GM13976 (cell line): ENCODE results near the gene ZNF524.

Source experiments
- DNase-seq: peaks from one replicate; pipeline ENCODE4 v3.0.0; 2012; ENCODE audit warnings: low spot score
- in situ Hi-C: fragments of 300-500 bp; cut with MboI; formaldehyde crosslinking; loops from one replicate; pipeline ENCODE4 v1.12.0; 2022; ENCODE audit warnings: low sequenced_read_pairs, mixed read lengths, inconsistent platforms; ENCODE audit not compliant: unreplicated experiment
- TF ChIP-seq, protein P1 (sequence below): IDR thresholded peaks from 2 replicates; pipeline ENCODE4 v1.5.1; 2012; ENCODE audit warnings: borderline replicate concordance, mild to moderate bottlenecking; ENCODE audit not compliant: insufficient read depth; ENCODE audit errors: extremely low read depth, missing control alignments, control extremely low read depth

Gene ZNF524

DNA sequence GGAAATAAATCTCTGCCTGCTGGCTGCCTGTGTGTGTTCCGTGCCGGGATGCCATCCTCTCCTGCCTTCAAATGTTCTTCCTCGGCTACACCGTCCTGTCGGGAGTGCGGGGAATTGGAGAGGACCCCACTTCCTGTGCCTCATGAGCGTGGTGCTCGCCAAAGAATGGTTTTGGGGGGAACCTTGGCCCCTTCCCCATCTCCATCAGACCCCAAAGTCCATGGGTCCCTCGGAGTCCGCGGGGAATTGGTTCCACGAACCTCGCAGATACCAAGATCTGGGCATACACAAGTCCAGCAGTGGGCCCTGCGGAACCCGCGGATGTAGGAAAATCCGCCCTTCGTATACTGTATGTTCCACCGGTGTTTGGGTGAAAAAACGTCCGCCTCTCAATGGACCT is 3.0 kb downstream of the ZNF524 start:
- TF ChIP-seq, protein P1, sequence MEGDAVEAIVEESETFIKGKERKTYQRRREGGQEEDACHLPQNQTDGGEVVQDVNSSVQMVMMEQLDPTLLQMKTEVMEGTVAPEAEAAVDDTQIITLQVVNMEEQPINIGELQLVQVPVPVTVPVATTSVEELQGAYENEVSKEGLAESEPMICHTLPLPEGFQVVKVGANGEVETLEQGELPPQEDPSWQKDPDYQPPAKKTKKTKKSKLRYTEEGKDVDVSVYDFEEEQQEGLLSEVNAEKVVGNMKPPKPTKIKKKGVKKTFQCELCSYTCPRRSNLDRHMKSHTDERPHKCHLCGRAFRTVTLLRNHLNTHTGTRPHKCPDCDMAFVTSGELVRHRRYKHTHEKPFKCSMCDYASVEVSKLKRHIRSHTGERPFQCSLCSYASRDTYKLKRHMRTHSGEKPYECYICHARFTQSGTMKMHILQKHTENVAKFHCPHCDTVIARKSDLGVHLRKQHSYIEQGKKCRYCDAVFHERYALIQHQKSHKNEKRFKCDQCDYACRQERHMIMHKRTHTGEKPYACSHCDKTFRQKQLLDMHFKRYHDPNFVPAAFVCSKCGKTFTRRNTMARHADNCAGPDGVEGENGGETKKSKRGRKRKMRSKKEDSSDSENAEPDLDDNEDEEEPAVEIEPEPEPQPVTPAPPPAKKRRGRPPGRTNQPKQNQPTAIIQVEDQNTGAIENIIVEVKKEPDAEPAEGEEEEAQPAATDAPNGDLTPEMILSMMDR = no peak
- in situ Hi-C loops = no loop called here
- no peak for DNase-seq

DNA sequence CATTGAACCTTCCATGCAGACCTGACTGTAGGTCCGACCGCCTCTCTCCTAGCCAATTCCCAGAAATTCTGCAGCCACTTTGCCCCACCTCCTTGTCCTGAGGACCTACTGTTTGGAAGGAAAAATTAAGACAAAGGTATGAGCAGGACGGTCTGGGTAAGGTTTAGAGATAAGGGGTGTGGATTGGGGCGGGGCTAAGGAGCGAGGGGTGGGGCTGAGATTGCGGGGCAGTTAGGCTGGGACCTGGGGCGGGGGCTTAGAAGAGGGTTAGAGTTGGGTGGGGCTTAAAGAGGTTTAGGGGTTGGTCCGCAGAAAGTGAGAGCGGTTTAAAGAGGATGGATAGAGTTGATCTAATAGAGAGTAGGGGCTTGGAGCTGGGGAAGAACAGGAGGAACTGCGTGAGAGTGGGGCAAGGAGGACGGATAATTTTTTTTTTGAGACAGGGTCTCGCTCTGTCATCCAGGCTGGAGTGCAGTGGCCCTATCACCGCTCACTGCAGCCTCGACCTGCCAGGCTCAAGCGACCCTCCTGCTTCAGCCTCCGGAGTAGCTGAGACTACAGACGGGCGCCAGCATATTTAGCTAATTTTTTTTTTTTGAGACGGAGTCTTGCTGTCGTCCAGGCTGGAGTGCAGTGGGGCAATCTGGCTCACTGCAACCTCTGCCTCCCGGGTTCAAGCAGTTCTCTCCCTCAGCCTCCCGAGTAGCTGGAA is 3.6 kb downstream of the ZNF524 start:
- in situ Hi-C loops = no loop called here
- TF ChIP-seq, protein P1 = no peak
- DNase-seq = no peak

DNA sequence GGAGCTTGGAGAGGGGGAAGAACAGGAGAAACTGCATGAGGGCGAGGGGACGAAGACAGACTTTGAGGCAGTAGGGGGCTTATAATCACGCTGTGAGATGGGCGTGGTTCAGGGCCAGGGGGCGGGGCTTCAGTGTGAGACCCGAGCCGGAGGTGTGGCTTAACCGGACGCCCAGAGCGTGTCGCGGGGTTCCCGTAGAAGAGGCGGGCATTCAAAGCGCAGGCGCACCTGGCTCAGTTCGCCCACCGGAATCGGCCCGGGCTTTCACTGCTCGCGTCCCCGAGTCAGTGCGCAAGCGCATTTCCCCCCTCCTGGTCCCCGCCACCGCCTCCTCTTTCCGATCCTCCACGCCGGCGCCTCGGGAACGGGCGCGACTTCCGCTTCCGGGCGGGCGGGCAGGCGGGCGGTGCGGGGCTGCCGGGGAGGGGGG is 5.1 kb downstream of the ZNF524 start:
- peak; percentile 96 for DNase-seq
- in situ Hi-C loops = no loop called here
- TF ChIP-seq, protein P1 = no peak

DNA sequence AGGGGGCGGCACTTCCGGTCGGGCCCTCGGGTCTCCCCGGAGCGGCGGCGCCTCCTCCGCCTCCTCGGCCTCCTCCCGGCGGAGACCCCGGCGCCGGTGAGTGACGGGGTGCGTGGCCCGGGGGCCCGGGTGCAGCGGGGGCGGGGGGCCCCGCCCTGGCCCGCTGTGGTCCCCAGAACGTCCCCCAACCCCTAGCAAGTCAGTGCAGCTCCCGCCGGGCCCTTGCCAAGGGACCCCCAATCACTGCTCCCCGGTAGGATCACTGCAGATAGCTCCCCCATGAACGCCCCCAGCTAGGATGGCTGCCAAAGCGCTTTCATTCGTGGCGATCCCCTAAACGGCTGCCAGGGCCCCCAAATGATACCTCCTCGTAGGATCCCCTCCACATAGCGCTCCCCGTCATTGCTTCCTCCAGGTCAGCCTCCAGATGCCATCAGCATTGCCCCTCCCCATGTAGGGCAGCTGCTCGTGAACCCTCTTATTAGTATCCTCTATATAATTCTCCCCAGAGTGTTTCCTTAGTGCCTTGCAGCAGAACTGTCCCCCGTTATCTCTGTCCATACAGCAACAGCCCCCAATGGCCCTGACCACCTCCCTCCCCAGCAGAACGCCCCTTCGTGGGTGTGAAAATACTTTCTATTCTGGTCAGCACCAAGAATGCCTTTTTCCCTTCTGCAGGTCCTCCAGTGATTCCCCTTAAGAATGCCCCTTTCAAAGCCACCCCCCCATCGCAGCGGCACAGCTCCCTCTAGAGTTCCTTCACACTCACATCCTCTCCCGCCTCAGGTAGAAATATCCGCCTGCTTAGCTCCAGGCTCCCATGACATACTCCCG is 5.8 kb downstream of the ZNF524 start, which contains the start of gene ZNF865:
TSS of gene ZNF865 (plus strand) at position 11 of the 834 bp plus-strand sequence. CDS start 7,972 bp downstream, outside the sequence.
- in situ Hi-C loops = no loop called here
- peak; percentile 78 for DNase-seq
- TF ChIP-seq, protein P1 = peak; percentile 77

DNA sequence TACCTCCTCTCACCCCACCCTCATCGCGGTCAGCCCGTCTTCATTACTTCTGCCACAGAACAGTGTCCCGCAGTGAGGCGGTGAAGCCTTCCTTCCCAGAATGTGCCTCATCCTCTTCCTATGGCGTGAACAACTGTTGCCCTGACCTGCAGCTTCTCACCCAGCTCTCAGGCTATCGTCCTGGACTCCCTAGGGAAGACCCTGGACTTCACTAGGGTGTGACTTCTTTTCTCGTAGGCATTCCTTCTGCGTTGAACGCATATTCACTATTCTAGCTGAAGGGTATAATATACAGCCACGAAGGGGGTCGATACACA is 6.3 kb downstream of the ZNF524 start:
- no peak for DNase-seq
- in situ Hi-C loops = no loop called here
- TF ChIP-seq, protein P1 = no peak

DNA sequence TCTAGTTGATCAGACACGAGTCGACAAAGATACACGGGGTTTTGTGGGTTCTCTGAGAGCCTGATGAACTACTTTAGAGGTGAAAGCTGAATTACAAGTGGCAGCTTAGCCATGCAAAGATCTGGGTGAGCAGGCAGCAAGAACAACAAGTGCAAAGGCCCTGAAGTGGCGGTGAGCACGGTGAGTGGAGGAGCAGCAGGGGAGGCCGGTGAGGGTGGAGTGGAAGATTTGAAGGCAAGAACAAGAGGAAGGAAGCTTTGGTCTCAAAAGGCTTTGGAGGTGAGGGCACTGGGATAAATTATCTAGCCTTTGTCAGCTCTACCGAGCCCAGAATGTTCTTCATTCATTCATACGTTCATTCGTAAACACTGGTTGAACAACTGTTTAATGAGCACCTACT is 6.7 kb downstream of the ZNF524 start:
- TF ChIP-seq, protein P1 = no peak
- DNase-seq = no peak
- in situ Hi-C loops = no loop called here
